ENCODE measurements around the gene SETDB2. TPM values are rescaled to one million over a fixed set of nuclear protein-coding genes. Genes with fewer than 3 reads are reported as not detected.
A peak's percentile ranks its signal among the peaks of the same experiment; 100 is the strongest.

SETDB2 gene
- total RNA-seq, 4 donors from 2014 or later = 2.8 to 11.6 (median 8.8) TPM

GRCh38 chr13:49407936-49408335 is 36.1 kb upstream of the SETDB2 start:
- intact Hi-C loops (cut with DNase I; ENCODE audit: low total_unique reads) (no loop called here), in situ Hi-C loops (cut with MboI; ENCODE audit: low pct_ligation_motif_present in 1 of 4, low pct_unique_long_range_greater_than_20kb in 1 of 4, low sequenced_read_pairs in 3 of 4) (no loop called here)
- peak overlapping the region; percentile 31 to 69 (median 42) for H3K27ac ChIP-seq
- no peak for DNase-seq
- H3K4me3 ChIP-seq = no peak overlapping the region
- no peaks in the 10 kb centered on the region for H3K27me3 ChIP-seq
- TF ChIP-seq CTCF (IDR thresholded peaks at IDR 0.05) = no peak
- no peak for TF ChIP-seq EP300 (IDR thresholded peaks at IDR 0.05; ENCODE audit: low read depth)
- no peak for TF ChIP-seq POLR2A (IDR thresholded peaks at IDR 0.05)
- TF ChIP-seq POLR2AphosphoS5 (IDR thresholded peaks at IDR 0.05) = peak in 2 of 3 donors; percentile 30 to 37
- no peaks in the 10 kb centered on the region for H3K36me3 ChIP-seq
- peaks cover 0 to 9% (median 1%) of the 10 kb centered on the region in 4 donors for H3K4me1 ChIP-seq
- H3K9me3 ChIP-seq = peaks cover 10 to 12% of the 10 kb centered on the region in 2 donors
- WGBS, 2 donors (ENCODE audit: low coverage in 1 of 2) = 85 to 88% methylated on average over 4 of the region's 4 CpGs

- DNase-seq = no peak
- H3K4me1 ChIP-seq = peaks cover 0 to 9% (median 1%) of the 10 kb centered on the region in 4 donors
- intact Hi-C loops (cut with DNase I; ENCODE audit: low total_unique reads) = no loop called here
- no peaks in the 10 kb centered on the region for H3K36me3 ChIP-seq
- H3K27ac ChIP-seq = peak overlapping the region; percentile 3 to 69 (median 42)
- no peak overlapping the region for H3K4me3 ChIP-seq
- H3K27me3 ChIP-seq = no peaks in the 10 kb centered on the region
- 61 to 71% methylated on average over 2 to 3 of the region's 3 CpGs for WGBS, 2 donors (ENCODE audit: low coverage in 1 of 2)
- in situ Hi-C loops (cut with MboI; ENCODE audit: low pct_ligation_motif_present in 1 of 4, low pct_unique_long_range_greater_than_20kb in 1 of 4, low sequenced_read_pairs in 3 of 4) = no loop called here
- H3K9me3 ChIP-seq = peaks cover 10 to 12% of the 10 kb centered on the region in 2 donors
- TF ChIP-seq CTCF (IDR thresholded peaks at IDR 0.05) (no peak), EP300 (IDR thresholded peaks at IDR 0.05; ENCODE audit: low read depth) (no peak)
Measured at GRCh38 chr13:49409008-49409407, 35.1 kb upstream of the SETDB2 start.

- 71 to 73% methylated on average over 4 of the region's 4 CpGs for WGBS, 2 donors (ENCODE audit: low coverage in 1 of 2)
- Histone ChIP-seq H3K4me1 (peaks cover 0 to 9% (median 1%) of the 10 kb centered on the region in 4 donors), H3K9me3 (peaks cover 2 to 3% of the 10 kb centered on the region in 2 donors), H3K36me3 (no peaks in the 10 kb centered on the region), H3K27me3 (no peaks in the 10 kb centered on the region), H3K4me3 (no peak overlapping the region), H3K27ac (peak overlapping the region in 2 of 4 donors; percentile 26 to 69)
- in situ Hi-C loops (cut with MboI; ENCODE audit: low pct_ligation_motif_present in 1 of 4, low pct_unique_long_range_greater_than_20kb in 1 of 4, low sequenced_read_pairs in 3 of 4) (no loop called here), intact Hi-C loops (cut with DNase I; ENCODE audit: low total_unique reads) (no loop called here)
- no peak for DNase-seq
- TF ChIP-seq EP300 (IDR thresholded peaks at IDR 0.05; ENCODE audit: low read depth) (no peak), POLR2AphosphoS5 (IDR thresholded peaks at IDR 0.05) (no peak), POLR2A (IDR thresholded peaks at IDR 0.05) (no peak), CTCF (IDR thresholded peaks at IDR 0.05) (no peak)
Measured at GRCh38 chr13:49410006-49410405, 34.1 kb upstream of the SETDB2 start.

GRCh38 chr13:49410477-49410876 is 33.6 kb upstream of the SETDB2 start:
- TF ChIP-seq POLR2AphosphoS5 (IDR thresholded peaks at IDR 0.05) (no peak), CTCF (IDR thresholded peaks at IDR 0.05) (no peak), POLR2A (IDR thresholded peaks at IDR 0.05) (no peak), EP300 (IDR thresholded peaks at IDR 0.05; ENCODE audit: low read depth) (no peak)
- DNase-seq = no peak
- Histone ChIP-seq H3K27ac (peak overlapping the region in 1 of 4 donors; percentile 69), H3K36me3 (no peaks in the 10 kb centered on the region), H3K4me1 (peaks cover 0 to 9% (median 1%) of the 10 kb centered on the region in 4 donors), H3K27me3 (no peaks in the 10 kb centered on the region), H3K4me3 (no peak overlapping the region), H3K9me3 (no peaks in the 10 kb centered on the region)
- in situ Hi-C loops (cut with MboI; ENCODE audit: low pct_ligation_motif_present in 1 of 4, low pct_unique_long_range_greater_than_20kb in 1 of 4, low sequenced_read_pairs in 3 of 4) = no loop called here
- intact Hi-C loops (cut with DNase I; ENCODE audit: low total_unique reads) = no loop called here
